Lung (tissue), 12 donors: ENCODE data around the gene UQCRC1. TPM values are rescaled to one million over a fixed set of nuclear protein-coding genes. Genes with fewer than 3 reads are reported as not detected.

Experiments used
- ATAC-seq: fragments of 200-7000 bp; cut with Tn5 transposase; one replicate; pipeline ENCODE4 v1.9.1; 2020; ENCODE audit warnings: moderate number of reproducible peaks; ENCODE audit not compliant: insufficient read depth, low FRiP score
- DNase-seq, 3 donors: peaks; one replicate each; pipeline ENCODE4 v3.0.0-alpha.2; 2013 to 2017
- H3K27ac ChIP-seq, 2 donors: one replicate each; pipeline ENCODE4 v1.5.1; 2013; ENCODE audit warnings: mild to moderate bottlenecking in 2 of 2, moderate library complexity in 2 of 2, control low read depth in 1 of 2, inconsistent platforms in 1 of 2, low read depth in 1 of 2, low read length in 1 of 2
- H3K27me3 ChIP-seq, 3 donors: one replicate each; pipeline ENCODE4 v1.5.1; 2013; ENCODE audit warnings: low read length in 2 of 3; ENCODE audit not compliant: control insufficient read depth in 3 of 3, insufficient read depth in 3 of 3
- H3K36me3 ChIP-seq, 4 donors: one replicate each; pipeline ENCODE4 v1.5.1; 2013; ENCODE audit warnings: low read length in 4 of 4, mild to moderate bottlenecking in 1 of 4, moderate library complexity in 1 of 4; ENCODE audit not compliant: control insufficient read depth in 4 of 4, insufficient read depth in 4 of 4
- H3K4me1 ChIP-seq, 5 donors: one replicate each; pipeline ENCODE4 v1.5.1; 2013; ENCODE audit warnings: low read length in 5 of 5, mild to moderate bottlenecking in 2 of 5, moderate library complexity in 1 of 5; ENCODE audit not compliant: control insufficient read depth in 5 of 5, insufficient read depth in 5 of 5
- H3K4me3 ChIP-seq: one replicate; pipeline ENCODE4 v1.5.1; 2013; ENCODE audit warnings: mild to moderate bottlenecking, control low read depth, moderate library complexity
- H3K9ac ChIP-seq, 2 donors: one replicate each; pipeline ENCODE4 v1.5.1; 2013; ENCODE audit warnings: low read length in 2 of 2, control low read depth in 1 of 2; ENCODE audit not compliant: insufficient read depth in 1 of 2
- H3K9me3 ChIP-seq, 4 donors: one replicate each; pipeline ENCODE4 v1.5.1; 2013; ENCODE audit warnings: low read length in 3 of 4, mild to moderate bottlenecking in 1 of 4, moderate library complexity in 1 of 4; ENCODE audit not compliant: control insufficient read depth in 4 of 4, insufficient read depth in 3 of 4
- CTCF ChIP-seq: IDR thresholded peaks from 2 replicates; pipeline ENCODE4 v1.5.1; 2012; ENCODE audit warnings: mild to moderate bottlenecking; ENCODE audit errors: control extremely low read depth, extremely low read depth
- WGBS, 2 donors: extraction: QIAGEN DNeasy Blood & Tissue Kit; methylation state at CpG; one replicate each; pipeline ENCODE4 v1.1.7; 2013; 5-methylcytosine and 5-hydroxymethylcytosine counted together
- polyA plus RNA-seq, 2 donors: library from polyadenylated mRNA; stranded (reverse); fragments of 200-250 nt; gene quantifications; one replicate each; pipeline ENCODE4 v1.2.1, GENCODE V29; 2013
- total RNA-seq, 2 donors: library from RNA; depleted of rRNA in 1 of 2; stranded (reverse); fragments of >200 nt in 1 of 2; gene quantifications; one replicate each; pipeline ENCODE4 v1.2.1, GENCODE V29; 2014 to 2021
- donor health status: control.
- donor health status: control.
- donor health status: Bipolar disorder and iron deficiency.
- donor health status: healthy.
- donor health status: DM: yes; HTN: yes; CAD: no.

Gene UQCRC1
- total and polyA plus RNA-seq, 4 donors: 98.5 to 225 (median 176) TPM

GRCh38 chr3:48598323-48599076 is 10.9 kb downstream of the UQCRC1 start:
- Histone ChIP-seq H3K27me3 (peaks cover 0 to 14% (median 0%) of the 10 kb centered on the region in 3 donors), H3K27ac (peak overlapping the region; percentile 33 to 85), H3K9me3 (no peaks in the 10 kb centered on the region), H3K36me3 (peaks cover 15 to 57% (median 36%) of the 10 kb centered on the region in 4 donors), H3K4me3 (no peak overlapping the region), H3K4me1 (peaks cover 2 to 36% (median 11%) of the 10 kb centered on the region in 5 donors), H3K9ac (no peak overlapping the region)
- 59 to 71% methylated on average over 5 of the region's 5 CpGs for WGBS, 2 donors
- ATAC-seq: no peak
- DNase-seq: peak; percentile 88 to 90 (median 90)
- no peak for TF ChIP-seq CTCF

DNA sequence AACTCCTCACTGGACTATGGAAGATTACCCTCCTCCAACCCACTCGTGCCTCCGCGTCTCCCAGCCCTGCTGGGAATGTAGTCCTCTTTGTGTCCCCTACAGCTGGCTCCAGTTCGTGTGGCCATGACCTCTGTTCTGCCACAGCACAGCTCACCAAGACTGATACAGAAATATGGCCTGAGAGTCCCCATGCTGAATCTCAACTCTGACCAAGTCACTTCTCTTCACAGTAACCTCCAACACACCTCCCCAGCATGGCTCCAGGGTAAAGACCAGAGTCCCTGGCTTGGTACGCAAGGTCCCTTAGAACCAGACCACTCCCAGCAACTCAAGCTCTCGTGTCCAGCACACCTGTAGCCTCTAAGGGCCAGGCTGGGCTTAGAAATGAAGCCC is 12.0 kb downstream of the UQCRC1 start:
- Histone ChIP-seq H3K9ac (no peak overlapping the region), H3K9me3 (no peaks in the 10 kb centered on the region), H3K27me3 (peaks cover 0 to 17% (median 0%) of the 10 kb centered on the region in 3 donors), H3K4me3 (no peak overlapping the region), H3K36me3 (peaks cover 7 to 46% (median 26%) of the 10 kb centered on the region in 4 donors), H3K4me1 (peaks cover 2 to 36% (median 11%) of the 10 kb centered on the region in 5 donors), H3K27ac (peak overlapping the region in 1 of 2 donors; percentile 85)
- WGBS, 2 donors: 86 to 89% methylated on average over 6 of the region's 6 CpGs
- no peak for DNase-seq
- no peak for TF ChIP-seq CTCF
- no peak for ATAC-seq

GRCh38 chr3:48596676-48597407 is 12.6 kb downstream of the UQCRC1 start:
- no peak for ATAC-seq
- no peak for TF ChIP-seq CTCF
- Histone ChIP-seq H3K4me3 (no peak overlapping the region), H3K9me3 (no peaks in the 10 kb centered on the region), H3K4me1 (peaks cover 2 to 36% (median 11%) of the 10 kb centered on the region in 5 donors), H3K9ac (no peak overlapping the region), H3K27me3 (peaks cover 0 to 17% (median 0%) of the 10 kb centered on the region in 3 donors), H3K27ac (peak overlapping the region in 1 of 2 donors; percentile 85), H3K36me3 (peaks cover 7 to 43% (median 26%) of the 10 kb centered on the region in 4 donors)
- WGBS, 2 donors: 78 to 82% methylated on average over 8 of the region's 8 CpGs
- DNase-seq: no peak
